SU-DHL-6 (cell line): ENCODE results near the gene AMZ1.
"Not testable (repeated sequence)": the region's sequence is repeated elsewhere in the genome, so short reads cannot be mapped to it uniquely, and the experiment has no call there.

Experiments used
- H2AFZ ChIP-seq: fragments of 200-600 bp; sonication (generic); 2 replicates; pipeline ENCODE4 v1.6.1; 2014; ENCODE audit warnings: low read depth, mild to moderate bottlenecking, moderate library complexity, mixed read lengths, antibody characterized with exemption, low read length; ENCODE audit not compliant: severe bottlenecking
- H3F3A ChIP-seq: fragments of 200-600 bp; shearing (Covaris generic); 2 replicates; pipeline ENCODE4 v1.6.0; 2016; ENCODE audit warnings: antibody characterized with exemption, mild to moderate bottlenecking; ENCODE audit not compliant: insufficient read depth
- H3K27ac ChIP-seq: fragments of 200-600 bp; sonication (generic); 2 replicates; pipeline ENCODE4 v1.5.1; 2016; ENCODE audit warnings: low read depth, mild to moderate bottlenecking, low read length, moderate library complexity, mixed read lengths
- H3K27me3 ChIP-seq: fragments of 200-600 bp; sonication (generic), shearing (Covaris generic); 2 replicates; pipeline ENCODE4 v1.6.0; 2014; ENCODE audit warnings: mild to moderate bottlenecking, low read length
- H3K36me3 ChIP-seq: fragments of 200-600 bp; sonication (generic); 2 replicates; pipeline ENCODE4 v1.6.1; 2014; ENCODE audit warnings: mild to moderate bottlenecking, low read length, mixed read lengths
- H3K4me2 ChIP-seq: fragments of 300-600, 200-600 bp; shearing (Covaris generic), sonication (generic); 2 replicates; pipeline ENCODE4 v1.6.0; 2014; ENCODE audit warnings: low read length, low read depth, mild to moderate bottlenecking; ENCODE audit not compliant: poor library complexity, severe bottlenecking
- H3K4me3 ChIP-seq: fragments of 200-600 bp; sonication (generic); 2 replicates; pipeline ENCODE4 v1.5.1; 2014; ENCODE audit warnings: antibody characterized with exemption, low read length, mild to moderate bottlenecking, mixed read lengths; ENCODE audit not compliant: insufficient read depth, poor library complexity, severe bottlenecking
- H3K79me2 ChIP-seq: fragments of 200-600 bp; sonication (generic); 2 replicates; pipeline ENCODE4 v1.6.1; 2014; ENCODE audit warnings: mild to moderate bottlenecking, low read length, moderate library complexity; ENCODE audit not compliant: insufficient read depth
- H3K9ac ChIP-seq: fragments of 200-600 bp; sonication (generic); 2 replicates; pipeline ENCODE4 v1.7.0; 2014; ENCODE audit warnings: mild to moderate bottlenecking, low read length
- H3K9me2 ChIP-seq: fragments of 200-600 bp; sonication (generic); replicated peaks from 2 replicates; pipeline ENCODE4 v1.6.1; 2014; ENCODE audit warnings: low read length; ENCODE audit not compliant: insufficient read depth
- H3K9me3 ChIP-seq: fragments of 200-600 bp; sonication (generic); 2 replicates; pipeline ENCODE4 v1.6.1; 2014; ENCODE audit warnings: low read length, mixed read lengths; ENCODE audit not compliant: insufficient read depth
- H4K20me1 ChIP-seq: fragments of 200-600 bp; sonication (generic); 2 replicates; pipeline ENCODE4 v1.6.1; 2014; ENCODE audit warnings: low read depth, mild to moderate bottlenecking, antibody characterized with exemption, low read length, moderate library complexity, mixed read lengths
- EZH2phosphoT487 ChIP-seq: fragments of 200-600 bp; sonication (generic), shearing (Covaris generic); conservative IDR thresholded peaks from 2 replicates; pipeline ENCODE4 v1.6.1; 2018; ENCODE audit warnings: mild to moderate bottlenecking, antibody characterized with exemption, low read length, moderate library complexity, mixed read lengths
- TF ChIP-seq, protein P1 (sequence below): fragments of 200-600 bp; sonication (generic); IDR thresholded peaks from one replicate; pipeline ENCODE4 v1.5.1; 2017; ENCODE audit warnings: antibody characterized with exemption, mild to moderate bottlenecking, low read length, moderate library complexity; ENCODE audit not compliant: insufficient read depth, poor library complexity, severe bottlenecking

The AMZ1 gene

GRCh38 chr7:2736411-2736914 is 48.5 kb downstream of the AMZ1 start:
- no peak overlapping the region for H3K4me3 ChIP-seq
- no peaks in the 10 kb centered on the region for H3K27me3 ChIP-seq
- no peaks in the 10 kb centered on the region for H3K36me3 ChIP-seq
- no peak overlapping the region for H2AFZ ChIP-seq
- no peaks in the 10 kb centered on the region for H3K79me2 ChIP-seq
- TF ChIP-seq EZH2phosphoT487: no peak
- TF ChIP-seq, protein P1, sequence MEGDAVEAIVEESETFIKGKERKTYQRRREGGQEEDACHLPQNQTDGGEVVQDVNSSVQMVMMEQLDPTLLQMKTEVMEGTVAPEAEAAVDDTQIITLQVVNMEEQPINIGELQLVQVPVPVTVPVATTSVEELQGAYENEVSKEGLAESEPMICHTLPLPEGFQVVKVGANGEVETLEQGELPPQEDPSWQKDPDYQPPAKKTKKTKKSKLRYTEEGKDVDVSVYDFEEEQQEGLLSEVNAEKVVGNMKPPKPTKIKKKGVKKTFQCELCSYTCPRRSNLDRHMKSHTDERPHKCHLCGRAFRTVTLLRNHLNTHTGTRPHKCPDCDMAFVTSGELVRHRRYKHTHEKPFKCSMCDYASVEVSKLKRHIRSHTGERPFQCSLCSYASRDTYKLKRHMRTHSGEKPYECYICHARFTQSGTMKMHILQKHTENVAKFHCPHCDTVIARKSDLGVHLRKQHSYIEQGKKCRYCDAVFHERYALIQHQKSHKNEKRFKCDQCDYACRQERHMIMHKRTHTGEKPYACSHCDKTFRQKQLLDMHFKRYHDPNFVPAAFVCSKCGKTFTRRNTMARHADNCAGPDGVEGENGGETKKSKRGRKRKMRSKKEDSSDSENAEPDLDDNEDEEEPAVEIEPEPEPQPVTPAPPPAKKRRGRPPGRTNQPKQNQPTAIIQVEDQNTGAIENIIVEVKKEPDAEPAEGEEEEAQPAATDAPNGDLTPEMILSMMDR: no peak
- H3K9me2 ChIP-seq: no peaks in the 10 kb centered on the region
- H3K9me3 ChIP-seq: no peaks in the 10 kb centered on the region
- H4K20me1 ChIP-seq: no peaks in the 10 kb centered on the region
- no peaks in the 10 kb centered on the region for H3F3A ChIP-seq
- no peak overlapping the region for H3K27ac ChIP-seq
- H3K9ac ChIP-seq: no peak overlapping the region
- no peak overlapping the region for H3K4me2 ChIP-seq

DNA sequence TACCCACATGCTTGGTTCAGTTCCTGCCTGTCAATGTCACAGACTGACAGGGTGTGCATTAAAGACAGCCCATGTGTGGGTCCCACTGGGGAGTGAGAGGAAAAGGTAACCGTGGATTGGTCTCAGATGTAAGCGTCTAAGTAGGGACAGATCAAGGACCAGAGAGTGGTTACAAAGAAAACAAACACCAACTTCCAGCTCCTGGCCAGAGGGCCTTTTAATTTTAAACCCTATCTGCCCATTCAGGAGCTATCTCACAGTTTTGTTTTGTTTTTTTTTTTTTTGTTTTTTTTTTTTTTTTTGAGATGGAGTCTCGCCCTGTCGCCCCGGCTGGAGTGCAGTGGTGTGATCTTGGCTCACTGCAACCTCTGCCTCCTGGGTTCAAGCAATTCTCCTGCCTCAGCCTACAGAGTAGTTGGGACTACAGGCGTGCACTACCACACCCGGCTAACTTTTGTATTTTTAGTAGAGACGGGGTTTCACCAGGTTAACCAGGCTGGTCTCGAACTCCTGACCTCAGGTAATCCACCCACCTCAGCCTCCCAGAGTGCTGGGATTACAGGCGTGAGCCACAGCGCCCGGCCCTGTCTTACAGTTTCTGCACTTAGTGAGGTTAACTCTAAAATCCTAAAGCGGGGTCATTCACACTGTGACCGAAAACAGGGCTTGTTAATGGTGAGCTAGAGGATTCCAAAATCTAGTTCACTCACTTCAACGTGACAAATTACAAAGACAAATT is 49.2 kb downstream of the AMZ1 start:
- H3K4me3 ChIP-seq, H3K79me2 ChIP-seq, H3K27me3 ChIP-seq, H2AFZ ChIP-seq, H3K9me2 ChIP-seq, H3K9ac ChIP-seq, H3K36me3 ChIP-seq, H3F3A ChIP-seq, H3K27ac ChIP-seq, H4K20me1 ChIP-seq, H3K4me2 ChIP-seq, H3K9me3 ChIP-seq: not testable (repeated sequence)

GRCh38 chr7:2737771-2738540 is 50.0 kb downstream of the AMZ1 start:
- Histone ChIP-seq H3K27ac (no peak overlapping the region), H3K9ac (no peak overlapping the region), H3K36me3 (no peaks in the 10 kb centered on the region), H4K20me1 (no peaks in the 10 kb centered on the region), H3K4me2 (no peak overlapping the region), H2AFZ (no peak overlapping the region), H3K79me2 (no peaks in the 10 kb centered on the region), H3F3A (no peaks in the 10 kb centered on the region), H3K9me2 (no peaks in the 10 kb centered on the region), H3K27me3 (no peaks in the 10 kb centered on the region), H3K9me3 (no peaks in the 10 kb centered on the region), H3K4me3 (no peak overlapping the region)
- TF ChIP-seq EZH2phosphoT487: no peak
- TF ChIP-seq, protein P1: no peak
